HL-60 (cell line): ENCODE results near the gene HEATR1.

Source experiments
- DNase-seq, 2 experiments: peaks; one replicate each; pipeline ENCODE4 v3.0.0-alpha.2; 2010 to 2020; ENCODE audit warnings: low read depth in 1 of 2, low spot score in 1 of 2
- H3K27ac ChIP-seq: fragments of 250-450 bp; sonication (Bioruptor Pico); replicated peaks from 2 replicates; pipeline ENCODE4 v1.5.1; 2020; ENCODE audit warnings: mild to moderate bottlenecking, moderate library complexity
- H3K27me3 ChIP-seq: fragments of 250-450 bp; sonication (Bioruptor Pico); 2 replicates; pipeline ENCODE4 v1.5.1; 2021; ENCODE audit warnings: mild to moderate bottlenecking, moderate library complexity; ENCODE audit not compliant: insufficient read depth, poor library complexity, severe bottlenecking
- H3K4me3 ChIP-seq: replicated peaks from 2 replicates; pipeline ENCODE4 v1.5.1; 2011; ENCODE audit warnings: mild to moderate bottlenecking, control low read depth, low read length; ENCODE audit not compliant: insufficient read depth
- CTCF ChIP-seq: IDR thresholded peaks from one replicate; pipeline ENCODE4 v1.5.1; 2011; ENCODE audit warnings: low read length, control low read depth, inconsistent platforms; ENCODE audit not compliant: insufficient read depth
- GABPA ChIP-seq: IDR thresholded peaks from 2 replicates; pipeline ENCODE4 v1.6.1; 2012; ENCODE audit warnings: low read depth
- POLR2AphosphoS5 ChIP-seq: IDR thresholded peaks from 2 replicates; pipeline ENCODE4 v1.6.1; 2012; ENCODE audit warnings: low read depth
- REST ChIP-seq: IDR thresholded peaks from 2 replicates; pipeline ENCODE4 v1.6.1; 2012; ENCODE audit warnings: low read depth; ENCODE audit not compliant: insufficient replicate concordance
- SPI1 ChIP-seq: IDR thresholded peaks from 2 replicates; pipeline ENCODE4 v1.6.1; 2012; ENCODE audit warnings: low read depth, mild to moderate bottlenecking, borderline replicate concordance

The HEATR1 gene

GRCh38 chr1:236565530-236565929 lies 38.8 kb downstream of the HEATR1 start:
- TF ChIP-seq POLR2AphosphoS5 (no peak), SPI1 (no peak), REST (no peak), GABPA (no peak)
- Histone ChIP-seq H3K4me3 (no peak overlapping the region), H3K27ac (no peak overlapping the region), H3K27me3 (no peaks in the 10 kb centered on the region)
- DNase-seq: no peak

GRCh38 chr1:236561976-236562375 lies 42.3 kb downstream of the HEATR1 start:
- no peak for DNase-seq
- no peak overlapping the region for H3K4me3 ChIP-seq
- H3K27me3 ChIP-seq: no peaks in the 10 kb centered on the region
- TF ChIP-seq POLR2AphosphoS5 (no peak), CTCF (no peak), REST (no peak), GABPA (no peak), SPI1 (no peak)
- H3K27ac ChIP-seq: no peak overlapping the region

GRCh38 chr1:236560213-236560771 lies 44.0 kb downstream of the HEATR1 start:
- no peak for TF ChIP-seq GABPA
- no peak for TF ChIP-seq POLR2AphosphoS5
- TF ChIP-seq CTCF: no peak
- no peak for TF ChIP-seq REST
- no peak for TF ChIP-seq SPI1

More at GRCh38 chr1:236560213-236560771, 44.0 kb downstream of the HEATR1 start:
- no peak overlapping the region for H3K27ac ChIP-seq
- H3K4me3 ChIP-seq: no peak overlapping the region
- DNase-seq: no peak
- no peaks in the 10 kb centered on the region for H3K27me3 ChIP-seq
